ENCODE measurements around the gene BOK.
"Not testable (repeated sequence)": the region's sequence is repeated elsewhere in the genome, so short reads cannot be mapped to it uniquely, and the experiment has no call there.

Gene BOK

DNA sequence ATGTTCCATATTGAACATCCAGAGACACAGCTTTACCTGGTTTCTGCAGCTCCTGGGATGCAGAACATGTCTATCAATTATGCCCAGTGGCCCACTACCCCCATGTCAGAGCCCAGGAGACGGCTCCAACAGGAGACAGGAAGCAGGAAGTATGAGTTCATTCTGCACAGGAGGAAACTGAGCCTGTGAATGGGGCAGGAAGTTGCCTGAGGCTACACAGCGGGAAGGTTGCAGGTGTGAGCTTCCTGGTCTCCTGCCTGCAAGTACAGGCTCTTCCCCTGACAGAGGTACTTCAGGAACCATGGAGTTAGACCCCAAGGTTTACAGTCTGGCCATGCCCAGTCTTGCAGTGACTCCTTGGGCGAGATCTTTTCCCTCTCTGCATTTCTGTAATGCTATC, 2.8 kb upstream of the BOK start:
- no peak for DNase-seq (ENCODE audit: low read depth, low spot score)

DNA sequence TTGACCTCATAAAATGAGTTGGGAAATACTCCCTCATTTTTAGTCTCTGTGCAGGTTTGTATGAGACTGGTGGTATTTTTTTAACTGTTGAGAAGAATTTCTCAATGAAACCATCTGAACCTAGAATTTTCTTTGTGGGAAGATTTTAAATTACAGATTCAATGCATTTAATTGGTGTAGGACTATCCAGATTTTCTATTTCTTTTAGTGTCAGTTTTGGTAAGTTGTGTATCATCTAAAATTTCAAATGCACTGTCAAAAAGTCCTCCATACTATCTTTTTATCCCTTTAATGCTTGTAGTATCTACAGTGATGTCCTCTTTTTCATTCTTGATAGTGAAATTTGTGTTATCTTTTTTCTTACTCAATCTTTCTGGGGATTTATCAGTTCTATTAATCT, 1.8 kb upstream of the BOK start:
- no peak for DNase-seq (ENCODE audit: low read depth, low spot score)

DNA sequence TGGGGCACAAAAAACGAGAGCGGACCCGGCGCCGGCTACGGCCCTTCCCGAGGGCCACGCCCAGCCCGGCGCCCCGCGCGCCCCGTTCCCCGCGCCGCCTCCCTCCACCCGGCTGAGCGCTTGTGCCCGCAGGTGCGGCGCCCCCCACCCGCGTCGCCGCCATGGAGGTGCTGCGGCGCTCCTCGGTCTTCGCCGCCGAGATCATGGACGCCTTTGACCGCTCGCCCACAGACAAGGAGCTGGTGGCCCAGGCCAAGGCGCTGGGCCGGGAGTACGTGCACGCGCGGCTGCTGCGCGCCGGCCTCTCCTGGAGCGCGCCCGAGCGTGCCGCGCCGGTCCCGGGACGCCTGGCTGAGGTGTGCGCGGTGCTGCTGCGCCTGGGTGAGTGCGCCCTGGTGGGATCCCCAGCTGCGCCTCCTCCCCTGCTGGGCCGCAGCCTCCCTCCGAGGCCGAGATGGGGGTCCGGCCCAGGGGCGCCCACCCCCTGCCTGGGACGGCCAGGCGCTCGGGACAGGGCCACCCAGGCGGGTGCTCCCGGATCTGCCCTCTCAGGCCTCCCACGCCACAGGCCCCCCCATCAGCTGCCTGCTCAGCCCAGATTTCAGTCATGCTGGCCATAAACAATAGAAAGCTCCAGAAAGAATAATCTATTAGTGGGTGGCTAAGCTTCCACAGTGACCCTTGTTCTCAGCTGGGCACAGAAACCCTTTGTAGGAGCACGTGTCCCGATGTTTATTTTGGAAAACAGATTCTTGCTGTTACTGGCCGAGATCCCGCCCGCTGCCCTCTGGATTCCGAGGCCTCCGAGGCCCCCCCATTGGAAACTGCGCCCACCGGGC, 997 bp downstream of the BOK start:
- DNase-seq (ENCODE audit: low read depth, low spot score): peak; percentile 82

DNA sequence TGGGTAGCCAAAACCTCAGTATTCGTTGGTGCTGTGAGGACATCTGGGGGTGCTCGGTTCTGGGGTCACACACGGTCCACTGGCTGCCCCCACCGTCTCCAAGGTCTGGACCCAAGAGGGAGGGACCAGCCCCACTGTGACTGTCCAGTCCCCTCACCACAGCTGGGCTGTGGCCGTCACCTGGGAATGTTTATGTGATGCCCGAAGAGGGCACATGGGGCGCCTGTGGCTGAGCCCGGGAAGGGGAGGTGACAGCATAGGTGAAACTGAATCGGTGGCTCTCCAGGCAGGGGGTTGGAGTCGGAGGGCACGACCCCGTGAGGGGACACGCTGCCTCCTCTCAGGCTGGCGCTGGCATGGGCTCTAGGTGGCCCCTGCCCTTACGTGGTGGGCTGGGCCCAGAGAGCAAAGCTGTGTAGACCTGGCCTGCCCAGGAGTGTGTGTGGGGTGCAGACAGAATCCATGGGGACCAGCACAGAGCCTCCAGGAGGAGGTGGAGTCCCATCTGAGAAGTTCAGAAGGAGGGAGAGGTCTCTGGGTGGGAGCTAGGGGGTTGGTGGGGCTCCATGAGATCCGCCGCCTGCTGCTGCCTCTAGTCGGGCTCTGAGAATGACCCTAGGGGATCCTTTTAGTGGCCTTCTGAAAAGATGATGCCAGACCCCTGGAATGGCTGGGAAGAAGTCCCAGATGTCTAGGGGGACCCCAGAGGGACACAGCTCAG, 1.8 kb downstream of the BOK start:
- DNase-seq (ENCODE audit: low read depth, low spot score): peak; percentile 31

DNA sequence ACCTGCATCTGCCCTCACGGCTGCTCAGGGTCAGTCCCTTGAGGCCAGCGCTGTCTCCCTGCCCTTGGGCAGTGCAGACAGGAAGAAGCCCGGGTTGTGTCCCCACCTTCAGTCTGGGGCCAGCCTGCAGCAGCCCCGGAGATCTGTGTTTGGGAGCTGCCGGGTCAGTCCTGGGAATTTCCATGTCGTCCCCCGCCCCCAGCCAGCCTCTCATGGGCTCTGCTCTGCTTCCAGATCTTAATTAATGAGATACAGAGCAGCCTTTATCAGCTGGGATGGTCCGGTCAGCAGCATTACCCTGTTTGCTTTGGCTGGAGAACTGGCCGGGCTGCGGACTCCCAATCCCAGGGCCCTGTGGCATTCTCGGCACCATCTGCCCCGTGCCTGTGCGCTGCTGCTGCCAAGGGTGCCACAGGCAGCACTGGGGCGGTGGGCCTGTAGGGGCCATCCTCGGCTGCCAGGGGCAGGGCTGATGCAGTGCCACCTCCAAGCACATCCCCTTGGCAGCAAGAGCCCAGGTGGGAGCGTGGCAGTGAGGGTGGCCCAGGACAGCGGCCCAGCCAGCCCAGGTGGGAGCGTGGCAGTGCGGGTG, 2.4 kb downstream of the BOK start:
- DNase-seq (ENCODE audit: low read depth, low spot score): peak; percentile 68

DNA sequence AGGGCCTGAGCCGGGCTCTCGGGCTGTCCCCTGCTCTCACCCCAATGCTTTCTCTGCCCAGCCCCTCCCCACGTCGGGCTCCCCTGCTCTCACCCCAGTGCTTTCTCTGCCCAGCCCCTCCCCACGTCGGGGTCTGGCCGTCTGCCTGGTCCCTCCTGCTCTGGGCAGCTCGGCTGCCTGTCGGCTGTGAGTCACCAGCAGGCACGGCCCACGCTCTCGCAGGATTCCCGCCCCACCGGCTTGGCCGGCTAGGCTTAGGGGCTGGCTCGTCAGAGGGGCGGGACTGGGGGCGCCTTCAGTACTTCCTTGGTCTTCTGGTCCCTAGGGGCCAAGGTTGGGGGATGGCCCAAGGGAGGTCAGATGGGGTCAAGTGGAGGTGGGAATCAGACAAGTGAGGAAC, 3.3 kb downstream of the BOK start:
- DNase-seq (ENCODE audit: low read depth, low spot score): peak; percentile 93

DNA sequence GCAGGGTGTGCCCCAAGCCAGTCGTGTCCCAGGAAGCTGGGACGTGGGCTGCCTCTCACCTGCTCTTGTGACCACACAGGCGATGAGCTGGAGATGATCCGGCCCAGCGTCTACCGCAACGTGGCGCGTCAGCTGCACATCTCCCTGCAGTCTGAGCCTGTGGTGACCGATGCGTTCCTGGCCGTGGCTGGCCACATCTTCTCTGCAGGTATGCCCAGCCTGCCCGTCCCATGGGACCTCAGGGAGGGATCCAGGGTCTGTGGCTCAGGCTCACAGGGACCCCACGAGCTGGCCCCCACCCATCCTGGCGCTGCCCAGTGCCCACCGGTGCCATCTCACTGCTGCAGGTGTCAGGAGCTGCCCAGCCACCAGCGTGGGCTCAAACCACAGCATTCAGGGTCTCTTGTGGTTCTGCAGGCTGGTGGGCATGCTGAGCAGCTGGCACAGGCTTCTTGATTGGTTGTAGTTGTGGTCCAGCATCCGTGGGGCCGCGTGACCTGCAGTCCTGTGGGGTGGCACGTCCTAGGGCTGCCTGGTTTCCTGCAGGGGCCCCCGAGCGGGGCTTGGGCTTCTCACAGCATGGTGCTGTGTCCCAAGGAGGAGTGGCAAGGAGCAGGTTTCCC, 3.8 kb downstream of the BOK start:
- no peak for DNase-seq (ENCODE audit: low read depth, low spot score)

DNA sequence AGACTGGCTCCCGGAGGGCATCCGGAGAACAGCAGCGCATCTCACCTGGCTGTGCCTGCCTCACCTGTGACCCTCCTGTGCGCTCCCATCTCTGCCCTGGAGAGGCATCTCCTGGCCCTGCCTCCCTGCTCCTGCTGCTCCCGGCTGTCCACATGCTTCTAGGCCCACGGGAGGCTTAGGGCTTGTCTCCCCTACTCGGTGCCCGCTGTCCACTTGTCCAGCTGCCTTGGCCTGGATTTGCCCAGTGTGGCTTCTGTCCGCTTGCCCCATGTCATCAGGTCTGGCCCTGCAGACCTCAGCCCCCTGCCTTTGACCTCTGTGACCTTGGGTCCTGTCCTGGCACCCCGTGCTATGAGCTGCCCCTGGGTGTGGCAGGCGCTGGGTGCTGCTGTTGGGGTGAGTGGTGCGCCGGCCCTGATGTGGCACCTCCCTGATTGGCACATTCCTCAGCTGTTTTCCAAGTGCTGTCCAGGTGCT, 4.5 kb downstream of the BOK start:
- no peak for DNase-seq (ENCODE audit: low read depth, low spot score)

DNA sequence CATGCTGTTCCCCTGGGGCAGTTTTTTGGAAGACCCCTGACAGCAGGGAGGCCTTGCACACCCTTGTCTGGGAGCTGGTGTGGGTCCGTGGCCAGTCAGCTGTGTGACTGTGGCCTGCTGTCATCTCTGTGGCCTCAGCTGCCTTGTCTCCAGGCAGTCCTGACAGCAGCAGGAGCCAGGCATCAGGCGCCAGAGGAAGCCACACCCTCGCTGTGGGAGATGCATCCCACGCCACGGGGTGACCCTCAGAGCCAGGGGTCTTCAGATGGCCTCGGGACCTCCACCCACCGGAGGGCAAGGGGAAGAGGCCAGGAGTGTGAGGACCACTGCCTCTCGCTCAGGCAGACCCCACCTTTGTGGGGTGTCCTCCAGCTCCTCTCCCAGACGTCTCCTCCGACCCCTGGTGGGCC, 5.0 kb downstream of the BOK start:
- no peak for DNase-seq (ENCODE audit: low read depth, low spot score)

DNA sequence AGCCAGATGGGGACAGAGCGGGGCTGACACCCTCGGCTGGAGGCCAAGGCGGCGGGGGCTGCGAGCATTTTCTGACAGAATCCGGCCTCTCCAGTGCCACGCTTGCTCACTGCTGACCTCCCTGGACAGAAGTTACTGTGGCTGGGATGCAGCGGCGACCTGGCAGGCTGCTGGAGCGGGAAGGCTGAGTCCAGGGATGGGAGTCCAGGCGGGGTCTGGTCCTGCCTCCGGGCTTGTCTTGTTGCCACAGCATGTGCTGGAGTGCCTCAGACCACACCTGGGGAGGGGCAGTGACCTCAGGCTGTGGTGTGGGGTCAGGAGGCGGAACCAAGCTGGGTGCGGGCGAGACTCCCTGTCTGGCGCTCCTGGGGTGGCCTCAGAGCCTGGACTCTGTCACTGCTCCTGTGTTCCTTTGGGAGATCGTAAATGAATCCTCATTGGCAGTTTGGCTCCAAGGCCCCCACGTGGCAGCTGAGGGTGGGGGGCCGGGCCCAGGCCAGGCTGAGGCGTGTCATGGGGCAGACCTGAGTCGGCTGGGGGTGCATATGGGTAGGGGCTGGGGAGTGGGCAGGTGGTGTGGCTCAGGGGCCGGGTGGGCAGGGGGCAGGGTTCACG, 5.5 kb downstream of the BOK start:
- DNase-seq (ENCODE audit: low read depth, low spot score): no peak

DNA sequence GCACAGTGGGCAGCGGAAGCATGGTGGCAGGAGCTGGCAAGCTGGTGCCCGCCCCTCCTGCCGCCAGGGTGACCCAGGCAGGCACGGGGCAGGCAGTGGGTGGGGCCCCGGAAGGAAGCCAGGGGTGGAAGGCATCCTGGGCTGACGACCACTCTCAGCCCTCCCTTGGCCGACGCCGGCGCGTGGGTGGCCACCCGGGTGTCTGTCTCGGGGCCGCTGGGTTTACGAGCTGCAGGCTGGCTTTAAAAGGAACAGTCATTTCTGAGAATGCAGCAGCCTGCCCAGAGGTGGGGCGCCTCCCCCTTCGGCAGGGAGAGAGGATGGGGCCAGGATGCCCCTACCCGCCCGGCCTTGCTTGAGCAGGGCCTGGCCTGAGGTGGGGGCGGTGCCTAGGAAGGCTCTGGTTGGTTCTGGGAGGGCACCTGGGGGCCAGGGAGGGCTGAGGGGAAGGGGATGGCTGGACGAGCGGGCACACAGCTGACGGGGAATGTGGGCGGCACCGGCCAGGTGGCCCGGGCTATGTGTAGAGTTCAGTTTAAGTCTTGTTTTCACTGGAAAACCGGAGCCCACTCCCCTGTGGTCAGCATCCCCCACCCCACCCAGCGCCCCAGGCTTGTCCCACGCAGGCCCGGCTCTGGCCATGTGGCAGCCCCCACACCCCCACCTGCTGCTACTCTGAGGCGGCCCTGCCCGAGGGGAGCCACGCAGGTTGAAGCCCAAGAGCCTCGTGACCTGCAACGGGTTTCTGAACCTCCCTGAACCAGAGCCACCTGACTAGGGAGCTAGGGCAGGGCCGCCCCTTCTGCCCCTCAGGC, 6.3 kb downstream of the BOK start:
- no peak for DNase-seq (ENCODE audit: low read depth, low spot score)

DNA sequence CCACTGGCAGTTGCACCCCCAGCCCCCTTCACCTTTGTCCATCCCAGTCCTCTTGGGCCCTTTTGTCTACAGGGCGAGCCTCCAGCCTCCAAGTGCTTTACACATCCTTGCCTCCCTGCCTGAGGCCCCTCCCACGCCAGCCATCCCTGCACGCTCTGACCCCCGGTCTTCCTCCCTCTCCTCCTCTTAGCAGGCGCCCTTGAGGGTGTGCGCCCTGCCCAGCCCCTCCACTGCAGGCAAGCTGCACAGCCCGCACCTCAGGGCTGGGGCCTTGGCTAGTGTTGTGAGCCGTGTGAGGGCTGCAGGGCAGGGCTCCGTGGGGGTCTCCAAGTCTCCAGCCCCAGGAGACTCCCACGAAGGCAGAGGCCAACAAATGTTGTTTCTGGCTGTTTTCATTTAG, 6.9 kb downstream of the BOK start:
- DNase-seq (ENCODE audit: low read depth, low spot score): no peak

DNA sequence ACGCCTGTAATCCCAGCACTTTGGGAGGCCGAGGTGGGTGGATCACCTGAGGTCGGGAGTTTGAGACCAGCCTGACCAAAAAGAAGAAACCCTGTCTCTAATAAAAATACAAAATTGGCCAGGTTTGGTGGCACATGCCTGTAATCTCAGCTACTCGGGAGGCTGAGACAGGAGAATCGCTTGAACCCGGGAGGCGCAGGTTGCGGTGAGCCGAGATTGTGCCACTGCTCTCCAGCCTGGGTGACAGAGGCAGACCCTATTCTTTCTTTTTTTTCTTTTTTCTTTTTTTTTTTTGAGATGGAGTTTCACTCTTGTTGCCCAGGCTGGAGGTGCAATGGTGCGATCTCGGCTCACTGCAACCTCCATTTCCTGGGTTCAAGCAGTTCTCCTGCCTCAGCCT, 7.5 kb downstream of the BOK start:
- not testable (repeated sequence) for DNase-seq (ENCODE audit: low read depth, low spot score)

DNA sequence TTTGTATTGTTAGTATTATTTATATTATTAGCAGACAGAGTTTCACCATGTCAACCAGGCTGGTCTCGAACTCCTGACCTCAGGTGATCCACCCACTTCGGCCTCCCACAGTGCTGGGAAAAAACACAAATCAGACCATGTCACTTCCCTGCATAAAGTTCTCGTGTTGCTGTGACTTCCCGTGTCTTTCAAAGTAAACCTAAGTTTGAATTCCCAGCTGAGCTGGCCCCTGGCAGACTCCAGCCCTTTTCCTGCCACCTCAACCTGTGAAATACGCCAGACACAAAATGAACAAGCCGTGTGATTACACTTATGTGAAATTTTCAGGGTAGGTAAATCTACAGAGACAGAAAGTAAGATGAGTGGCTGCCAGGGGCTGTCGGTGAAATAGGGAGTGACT, 7.9 kb downstream of the BOK start:
- DNase-seq (ENCODE audit: low read depth, low spot score): no peak

DNA sequence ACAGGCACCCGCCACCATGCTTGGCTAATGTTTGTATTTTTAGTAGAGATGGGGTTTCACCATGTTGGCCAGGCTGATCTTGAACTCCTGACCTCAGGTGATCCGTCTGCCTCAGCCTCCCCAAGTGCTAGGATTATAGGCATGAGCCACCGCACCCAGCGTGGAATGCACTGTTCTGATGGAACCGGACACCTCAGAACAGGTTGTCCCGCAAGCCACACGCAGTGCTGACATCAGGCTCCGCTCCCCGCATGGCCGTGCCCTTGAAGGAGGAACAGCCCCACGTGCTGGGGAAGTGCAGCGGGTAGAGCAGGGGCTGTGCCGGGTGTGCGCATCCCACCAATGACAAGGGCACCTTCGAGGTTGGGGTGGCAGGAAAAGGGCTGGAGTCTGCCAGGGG, 8.7 kb downstream of the BOK start:
- DNase-seq (ENCODE audit: low read depth, low spot score): not testable (repeated sequence)

DNA sequence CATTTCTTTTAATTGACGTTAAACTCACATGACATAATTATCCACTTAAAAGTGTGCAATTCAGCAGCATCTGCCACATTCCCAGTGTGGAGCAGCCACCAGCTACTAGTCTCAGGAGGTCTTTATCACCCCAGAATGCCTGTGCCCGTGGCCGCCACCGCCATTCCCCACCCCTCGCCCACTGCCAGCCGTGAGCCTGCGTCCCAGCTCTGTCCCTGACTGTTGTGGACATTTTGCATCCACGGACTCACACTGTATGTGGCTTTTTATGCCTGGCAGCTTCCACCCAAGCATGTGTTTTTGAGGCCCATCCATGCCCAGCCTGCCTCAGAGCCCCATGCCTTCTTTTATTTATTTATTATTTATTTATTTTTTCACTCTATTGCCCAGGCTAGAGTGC, 9.2 kb downstream of the BOK start:
- DNase-seq (ENCODE audit: low read depth, low spot score): no peak

DNA sequence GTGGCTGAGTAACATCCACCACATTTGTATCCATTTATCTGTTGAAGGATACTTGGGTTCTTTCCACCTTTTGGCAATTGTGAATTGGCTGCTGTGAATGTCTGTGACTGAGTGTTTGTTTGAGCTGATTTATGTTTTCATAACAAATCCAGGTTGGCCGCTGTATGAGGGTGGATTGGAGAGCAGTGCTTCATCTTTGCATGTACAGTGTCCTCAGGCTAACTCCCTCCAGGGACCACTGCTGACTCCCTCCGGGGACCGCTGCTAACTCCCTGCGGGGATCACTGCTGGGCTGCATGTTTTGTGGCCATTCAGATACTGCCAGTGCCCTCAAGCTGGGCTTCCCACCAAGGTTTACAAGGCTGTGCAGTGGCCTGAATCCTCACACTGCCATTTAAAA, 10.2 kb downstream of the BOK start:
- DNase-seq (ENCODE audit: low read depth, low spot score): no peak

DNA sequence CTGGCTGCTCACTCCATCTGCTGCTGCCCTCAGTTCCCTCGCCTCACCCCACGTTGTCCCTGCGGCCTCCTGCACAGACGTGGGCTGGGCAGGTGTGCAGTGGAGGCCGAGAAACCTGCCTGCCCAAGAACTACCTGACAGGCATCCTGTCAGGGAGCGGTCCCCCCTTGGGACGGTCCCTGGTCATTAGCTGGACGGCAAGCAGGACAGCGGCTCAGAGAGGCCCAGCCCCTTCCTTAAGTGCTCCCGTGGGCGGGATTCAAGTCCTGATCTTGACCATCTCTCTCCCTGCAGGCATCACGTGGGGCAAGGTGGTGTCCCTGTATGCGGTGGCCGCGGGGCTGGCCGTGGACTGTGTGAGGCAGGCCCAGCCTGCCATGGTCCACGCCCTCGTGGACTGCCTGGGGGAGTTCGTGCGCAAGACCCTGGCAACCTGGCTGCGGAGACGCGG, 11.3 kb downstream of the BOK start:
- no peak for DNase-seq (ENCODE audit: low read depth, low spot score)

DNA sequence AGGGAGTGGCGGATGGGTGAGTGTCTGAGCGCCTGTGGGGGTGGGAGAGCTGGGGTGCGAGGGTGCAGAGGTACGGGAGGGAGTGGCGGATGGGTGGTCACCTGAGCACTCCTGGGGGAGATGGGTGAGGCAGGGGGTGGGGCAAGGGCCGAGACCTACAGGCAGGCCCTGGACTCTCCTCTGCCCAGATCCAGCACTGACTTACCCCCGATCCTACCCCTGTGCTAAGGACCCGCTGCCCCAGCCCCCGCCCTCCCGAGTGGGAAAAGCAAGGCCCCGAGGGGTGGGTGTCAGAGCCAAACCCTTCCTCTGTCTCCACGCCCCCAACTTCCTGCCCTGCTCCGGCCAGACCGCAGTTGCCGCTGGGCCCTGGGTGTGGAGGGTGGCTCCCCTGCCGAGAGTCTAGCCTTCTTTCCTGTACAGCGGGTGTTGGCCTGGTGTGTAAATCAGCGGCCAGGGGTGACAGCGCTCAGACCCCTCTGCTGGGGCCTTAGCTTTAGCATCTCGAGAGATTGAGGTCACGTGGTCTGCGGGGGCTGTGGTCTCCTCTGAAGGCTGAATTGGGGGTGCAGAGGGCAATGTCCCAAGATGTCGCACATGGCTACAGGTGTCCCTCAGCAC, 12.5 kb downstream of the BOK start:
- no peak for DNase-seq (ENCODE audit: low read depth, low spot score)

DNA sequence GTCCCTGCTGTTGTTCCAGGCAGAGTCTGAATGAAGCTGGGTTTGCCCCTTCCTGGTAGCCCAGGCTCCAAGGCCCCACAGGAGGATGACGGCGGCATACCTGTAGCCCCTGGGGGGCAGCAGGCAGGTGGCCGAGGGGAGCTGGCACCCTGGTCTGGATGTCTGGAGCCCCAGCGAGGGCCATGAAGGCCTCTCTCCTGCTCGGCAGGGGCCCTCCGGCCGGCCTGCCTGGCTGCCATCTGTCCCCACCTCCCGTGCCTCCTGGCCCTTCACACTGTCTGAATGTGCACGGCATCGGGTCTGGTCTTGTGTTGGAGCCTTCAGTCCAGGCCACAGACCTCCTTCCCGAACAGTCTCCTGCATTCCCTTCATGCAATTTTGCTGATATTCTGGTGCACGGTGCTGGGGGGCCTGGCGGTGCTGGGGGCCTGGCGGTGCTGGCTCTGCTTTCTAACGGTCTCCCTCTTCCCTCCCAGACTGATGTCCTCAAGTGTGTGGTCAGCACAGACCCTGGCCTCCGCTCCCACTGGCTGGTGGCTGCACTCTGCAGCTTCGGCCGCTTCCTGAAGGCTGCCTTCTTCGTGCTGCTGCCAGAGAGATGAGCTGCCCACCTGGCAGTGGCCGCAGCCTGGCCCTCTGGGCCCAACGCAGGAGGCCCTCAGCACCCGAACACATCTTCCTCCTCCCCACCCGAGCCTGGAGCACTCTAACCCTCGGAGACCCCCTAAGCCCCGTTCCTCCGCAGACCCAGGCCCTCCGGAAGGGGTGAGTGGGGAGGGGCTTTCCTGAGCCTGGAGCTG, 13.5 kb downstream of the BOK start:
- DNase-seq (ENCODE audit: low read depth, low spot score): no peak
